Measurements from ENCODE around the gene PSEN1.

DNA sequence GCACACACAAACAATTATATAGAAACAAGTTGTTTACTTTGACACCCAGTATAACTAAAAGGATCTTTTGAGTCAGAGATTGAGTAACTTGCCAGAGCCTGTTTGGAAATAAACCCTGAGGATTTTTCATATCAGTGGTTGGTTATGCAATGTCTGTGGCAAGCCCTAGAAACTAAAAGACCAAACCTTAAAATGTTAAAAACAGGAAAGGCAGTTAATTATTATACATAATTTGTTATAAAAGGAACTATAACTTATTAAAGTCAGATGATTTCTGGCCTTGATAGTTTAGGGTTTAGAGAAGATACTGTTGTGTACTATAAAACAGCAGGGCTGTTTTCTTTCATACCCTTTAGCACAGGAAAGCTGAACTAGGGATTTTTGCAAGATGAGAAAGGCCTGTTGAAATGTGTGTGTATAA lies 44.1 kb downstream of the PSEN1 start:
- no peak for TF ChIP-seq EZH2 (IDR thresholded peaks at IDR 0.05; ENCODE audit: low read length, unreplicated experiment)
- TF ChIP-seq, protein P1, sequence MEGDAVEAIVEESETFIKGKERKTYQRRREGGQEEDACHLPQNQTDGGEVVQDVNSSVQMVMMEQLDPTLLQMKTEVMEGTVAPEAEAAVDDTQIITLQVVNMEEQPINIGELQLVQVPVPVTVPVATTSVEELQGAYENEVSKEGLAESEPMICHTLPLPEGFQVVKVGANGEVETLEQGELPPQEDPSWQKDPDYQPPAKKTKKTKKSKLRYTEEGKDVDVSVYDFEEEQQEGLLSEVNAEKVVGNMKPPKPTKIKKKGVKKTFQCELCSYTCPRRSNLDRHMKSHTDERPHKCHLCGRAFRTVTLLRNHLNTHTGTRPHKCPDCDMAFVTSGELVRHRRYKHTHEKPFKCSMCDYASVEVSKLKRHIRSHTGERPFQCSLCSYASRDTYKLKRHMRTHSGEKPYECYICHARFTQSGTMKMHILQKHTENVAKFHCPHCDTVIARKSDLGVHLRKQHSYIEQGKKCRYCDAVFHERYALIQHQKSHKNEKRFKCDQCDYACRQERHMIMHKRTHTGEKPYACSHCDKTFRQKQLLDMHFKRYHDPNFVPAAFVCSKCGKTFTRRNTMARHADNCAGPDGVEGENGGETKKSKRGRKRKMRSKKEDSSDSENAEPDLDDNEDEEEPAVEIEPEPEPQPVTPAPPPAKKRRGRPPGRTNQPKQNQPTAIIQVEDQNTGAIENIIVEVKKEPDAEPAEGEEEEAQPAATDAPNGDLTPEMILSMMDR (conservative IDR thresholded peaks at IDR 0.05; ENCODE audit: low read depth, low read length): no peak
- TF ChIP-seq EZH2phosphoT487 (IDR thresholded peaks at IDR 0.05; ENCODE audit: borderline replicate concordance, low read length): no peak

All from PC-3 (cell line).